Stimulated activated CD8-positive, alpha-beta memory T cell treated with anti-CD3 and anti-CD28 coated beads, Interleukin-15, amount 100 ng/mL, for 24 hours (primary cell): Measurements from ENCODE around the gene TPP1.

Experiments
- DNase-seq: peaks from one replicate; pipeline ENCODE4 v3.0.0-alpha.2; 2020; ENCODE audit warnings: low read depth

Gene TPP1

GRCh38 chr11:6619004-6619745 lies at the start of gene TPP1:
TSS of gene TPP1 (minus strand) at chr11:6619422. CDS start at chr11:6619400, 22 bp downstream.
- peak; percentile 64 for DNase-seq

GRCh38 chr11:6667733-6668374 lies 48.6 kb upstream of the TPP1 start:
- DNase-seq: no peak

- no peak for DNase-seq
These were observed 47.3 kb upstream of the TPP1 start for GRCh38 chr11:6666302-6667183.

- DNase-seq: no peak
These were observed 45.3 kb upstream of the TPP1 start for GRCh38 chr11:6664551-6664950.

- no peak for DNase-seq
These were observed 44.7 kb upstream of the TPP1 start for GRCh38 chr11:6663794-6664469.

GRCh38 chr11:6660712-6661111 lies 41.5 kb upstream of the TPP1 start:
- DNase-seq: no peak

GRCh38 chr11:6658647-6659046 lies 39.4 kb upstream of the TPP1 start:
- DNase-seq: no peak

GRCh38 chr11:6657346-6657745 lies 38.1 kb upstream of the TPP1 start:
- DNase-seq: no peak

GRCh38 chr11:6656936-6657335 lies 37.7 kb upstream of the TPP1 start:
- no peak for DNase-seq

- no peak for DNase-seq
These were observed 37.3 kb upstream of the TPP1 start for GRCh38 chr11:6656584-6656915.

GRCh38 chr11:6655790-6656583 lies 36.8 kb upstream of the TPP1 start, which contains the start of gene DCHS1:
TSS of gene DCHS1 (minus strand) at chr11:6655809. CDS start at chr11:6641613, 14,196 bp downstream.
- DNase-seq: no peak

- DNase-seq: no peak
These were observed 36.0 kb upstream of the TPP1 start for GRCh38 chr11:6655020-6655789.

GRCh38 chr11:6654281-6655019 lies 35.2 kb upstream of the TPP1 start:
- DNase-seq: no peak

GRCh38 chr11:6653656-6654055 lies 34.4 kb upstream of the TPP1 start:
- DNase-seq: no peak

- no peak for DNase-seq
These were observed 33.9 kb upstream of the TPP1 start for GRCh38 chr11:6653097-6653496.

GRCh38 chr11:6652182-6652581 lies 33.0 kb upstream of the TPP1 start:
- DNase-seq: no peak

GRCh38 chr11:6650980-6651379 lies 31.8 kb upstream of the TPP1 start:
- no peak for DNase-seq

- DNase-seq: no peak
These were observed 30.9 kb upstream of the TPP1 start for GRCh38 chr11:6650104-6650503.

- DNase-seq: no peak
These were observed 29.3 kb upstream of the TPP1 start for GRCh38 chr11:6648501-6648900.

GRCh38 chr11:6647836-6648235 lies 28.6 kb upstream of the TPP1 start:
- DNase-seq: no peak
